Inferior parietal cortex (tissue), 1 donor: ENCODE data around the gene TMEM145.
A peak's percentile ranks its signal among the peaks of the same experiment; 100 is the strongest.
"Not testable (repeated sequence)": the region's sequence is repeated elsewhere in the genome, so short reads cannot be mapped to it uniquely, and the experiment has no call there.

Source experiments
- DNase-seq: peaks from one replicate; pipeline ENCODE4 v3.0.0-alpha.2; 2016; ENCODE audit errors: extremely low spot score

Gene TMEM145

GRCh38 chr19:42334697-42335373, 21.7 kb downstream of the TMEM145 start:
- no peak for DNase-seq

GRCh38 chr19:42335374-42335936, 22.3 kb downstream of the TMEM145 start:
- DNase-seq, result no peak

- DNase-seq, result no peak
Observed at GRCh38 chr19:42335971-42336370, 22.9 kb downstream of the TMEM145 start.

GRCh38 chr19:42339126-42339860, 26.2 kb downstream of the TMEM145 start:
- DNase-seq, result not testable (repeated sequence)

GRCh38 chr19:42339922-42340321, 26.8 kb downstream of the TMEM145 start:
- DNase-seq, result not testable (repeated sequence)

- DNase-seq, result no peak
Observed at GRCh38 chr19:42343344-42344110, 30.4 kb downstream of the TMEM145 start.

GRCh38 chr19:42344336-42344893, 31.3 kb downstream of the TMEM145 start:
- no peak for DNase-seq

- no peak for DNase-seq
Observed at GRCh38 chr19:42345191-42345812, 32.2 kb downstream of the TMEM145 start.

- DNase-seq, result no peak
Observed at GRCh38 chr19:42348211-42348610, 35.1 kb downstream of the TMEM145 start.

- DNase-seq, result no peak
Observed at GRCh38 chr19:42349378-42350107, 36.4 kb downstream of the TMEM145 start.

GRCh38 chr19:42350417-42350816, 37.3 kb downstream of the TMEM145 start:
- no peak for DNase-seq

- DNase-seq, result no peak
Observed at GRCh38 chr19:42351079-42351735, 38.1 kb downstream of the TMEM145 start.

- DNase-seq, result peak; percentile 78
Observed at GRCh38 chr19:42352301-42353259, 39.5 kb downstream of the TMEM145 start.

- DNase-seq, result no peak
Observed at GRCh38 chr19:42353341-42354015, 40.4 kb downstream of the TMEM145 start.

GRCh38 chr19:42355896-42356295, 42.8 kb downstream of the TMEM145 start:
- no peak for DNase-seq

GRCh38 chr19:42356686-42357085, 43.6 kb downstream of the TMEM145 start:
- no peak for DNase-seq

- no peak for DNase-seq
Observed at GRCh38 chr19:42357290-42357689, 44.2 kb downstream of the TMEM145 start.

GRCh38 chr19:42360787-42361544, 47.9 kb downstream of the TMEM145 start:
- no peak for DNase-seq
